ENCODE results near the gene ANLN.

ANLN gene

GRCh38 chr7:36422072-36422471, 32.4 kb downstream of the ANLN start:
- H3K4me1 ChIP-seq (ENCODE audit: insufficient read depth, low read length), result no peaks in the 10 kb centered on the region
- H3K4me3 ChIP-seq (ENCODE audit: low read depth in 1 of 2, low read length in 2 of 2), result no peak overlapping the region
- no peaks in the 10 kb centered on the region for H3K9me3 ChIP-seq (ENCODE audit: low read length)
- no peaks in the 10 kb centered on the region for H3K27me3 ChIP-seq (ENCODE audit: control insufficient read depth in 1 of 2, insufficient read depth in 2 of 2, low read length in 2 of 2)
- no peak overlapping the region for H3K9ac ChIP-seq (ENCODE audit: low read length)
- no peaks in the 10 kb centered on the region for H3K36me3 ChIP-seq (ENCODE audit: insufficient read depth, low read length)
- no peak overlapping the region for H3K27ac ChIP-seq (ENCODE audit: low read depth, low read length)

DNA sequence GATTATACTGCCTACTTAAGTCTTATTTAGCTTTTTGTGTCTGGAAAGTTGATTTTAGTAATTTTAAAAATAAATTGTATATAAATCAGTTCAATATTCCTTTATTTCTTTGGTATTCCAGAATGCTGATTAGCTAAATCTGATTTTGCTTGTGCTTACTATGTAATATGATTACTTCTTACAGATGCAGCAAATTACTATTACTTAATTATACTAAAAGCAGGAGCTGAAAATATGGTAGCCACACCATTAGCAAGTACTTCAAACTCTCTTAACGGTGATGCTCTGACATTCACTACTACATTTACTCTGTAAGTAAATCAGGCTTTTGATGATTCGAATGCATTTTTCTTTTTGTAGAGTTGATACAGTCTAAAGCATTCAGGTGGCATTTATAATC, 34.0 kb downstream of the ANLN start:
- Histone ChIP-seq H3K36me3 (ENCODE audit: insufficient read depth, low read length) (no peaks in the 10 kb centered on the region), H3K9me3 (ENCODE audit: low read length) (no peaks in the 10 kb centered on the region), H3K4me1 (ENCODE audit: insufficient read depth, low read length) (no peaks in the 10 kb centered on the region), H3K27ac (ENCODE audit: low read depth, low read length) (no peak overlapping the region), H3K4me3 (ENCODE audit: low read depth in 1 of 2, low read length in 2 of 2) (no peak overlapping the region), H3K9ac (ENCODE audit: low read length) (no peak overlapping the region), H3K27me3 (ENCODE audit: control insufficient read depth in 1 of 2, insufficient read depth in 2 of 2, low read length in 2 of 2) (no peaks in the 10 kb centered on the region)

DNA sequence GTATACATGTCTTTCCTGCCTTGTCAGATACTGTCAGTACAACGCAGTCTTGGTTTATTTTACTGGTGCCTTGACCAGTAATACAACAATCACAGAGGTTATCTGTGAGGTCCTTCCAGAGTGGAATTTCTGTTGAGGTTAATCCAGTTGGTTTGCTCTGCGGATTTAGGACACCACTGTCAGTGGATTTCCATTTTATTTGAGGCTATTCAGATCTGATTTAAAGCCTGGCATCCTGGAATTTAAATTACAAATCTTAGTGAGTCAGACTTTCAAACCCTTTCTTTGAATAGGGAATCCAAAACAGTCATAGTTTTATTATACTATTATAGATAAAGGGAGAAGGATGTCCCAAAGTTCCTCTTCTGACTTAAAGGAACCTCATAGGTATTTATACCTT, 40.5 kb downstream of the ANLN start:
- Histone ChIP-seq H3K36me3 (ENCODE audit: insufficient read depth, low read length) (no peaks in the 10 kb centered on the region), H3K27me3 (ENCODE audit: control insufficient read depth in 1 of 2, insufficient read depth in 2 of 2, low read length in 2 of 2) (no peaks in the 10 kb centered on the region), H3K27ac (ENCODE audit: low read depth, low read length) (no peak overlapping the region), H3K4me3 (ENCODE audit: low read depth in 1 of 2, low read length in 2 of 2) (no peak overlapping the region), H3K9me3 (ENCODE audit: low read length) (no peaks in the 10 kb centered on the region), H3K4me1 (ENCODE audit: insufficient read depth, low read length) (no peaks in the 10 kb centered on the region), H3K9ac (ENCODE audit: low read length) (no peak overlapping the region)

- H3K9ac ChIP-seq (ENCODE audit: low read length), result no peak overlapping the region
- H3K36me3 ChIP-seq (ENCODE audit: insufficient read depth, low read length), result no peaks in the 10 kb centered on the region
- H3K27ac ChIP-seq (ENCODE audit: low read depth, low read length), result no peak overlapping the region
- no peaks in the 10 kb centered on the region for H3K4me1 ChIP-seq (ENCODE audit: insufficient read depth, low read length)
- no peaks in the 10 kb centered on the region for H3K9me3 ChIP-seq (ENCODE audit: low read length)
- H3K27me3 ChIP-seq (ENCODE audit: control insufficient read depth in 1 of 2, insufficient read depth in 2 of 2, low read length in 2 of 2), result no peaks in the 10 kb centered on the region
- no peak overlapping the region for H3K4me3 ChIP-seq (ENCODE audit: low read depth in 1 of 2, low read length in 2 of 2)
Measured at GRCh38 chr7:36430881-36431280, 41.2 kb downstream of the ANLN start.

DNA sequence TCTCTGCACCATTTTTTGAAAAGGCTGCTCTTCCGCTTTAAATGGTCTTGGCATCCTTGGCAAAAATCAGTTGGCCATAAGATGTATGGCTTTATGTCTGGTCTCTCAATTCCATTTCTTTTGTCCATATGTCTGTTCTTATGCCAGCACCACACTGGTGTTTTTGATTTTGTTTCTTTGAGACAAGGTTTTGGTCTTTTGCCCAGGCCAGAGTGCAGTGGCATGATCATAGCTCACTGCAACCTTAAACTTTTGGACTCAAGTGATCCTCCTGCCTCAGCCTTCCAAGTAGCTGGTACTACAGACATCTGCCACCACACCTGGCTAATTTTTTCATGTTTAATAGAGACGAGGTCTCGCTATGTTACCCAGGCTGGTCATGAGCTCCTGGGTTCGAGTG, 48.5 kb downstream of the ANLN start:
- no peaks in the 10 kb centered on the region for H3K9me3 ChIP-seq (ENCODE audit: low read length)
- no peaks in the 10 kb centered on the region for H3K27me3 ChIP-seq (ENCODE audit: control insufficient read depth in 1 of 2, insufficient read depth in 2 of 2, low read length in 2 of 2)
- no peaks in the 10 kb centered on the region for H3K4me1 ChIP-seq (ENCODE audit: insufficient read depth, low read length)
- H3K27ac ChIP-seq (ENCODE audit: low read depth, low read length), result no peak overlapping the region
- no peak overlapping the region for H3K9ac ChIP-seq (ENCODE audit: low read length)
- no peaks in the 10 kb centered on the region for H3K36me3 ChIP-seq (ENCODE audit: insufficient read depth, low read length)
- no peak overlapping the region for H3K4me3 ChIP-seq (ENCODE audit: low read depth in 1 of 2, low read length in 2 of 2)

- Histone ChIP-seq H3K36me3 (ENCODE audit: insufficient read depth, low read length) (no peaks in the 10 kb centered on the region), H3K4me1 (ENCODE audit: insufficient read depth, low read length) (no peaks in the 10 kb centered on the region), H3K27ac (ENCODE audit: low read depth, low read length) (no peak overlapping the region), H3K27me3 (ENCODE audit: control insufficient read depth in 1 of 2, insufficient read depth in 2 of 2, low read length in 2 of 2) (no peaks in the 10 kb centered on the region), H3K4me3 (ENCODE audit: low read depth in 1 of 2, low read length in 2 of 2) (no peak overlapping the region), H3K9me3 (ENCODE audit: low read length) (no peaks in the 10 kb centered on the region), H3K9ac (ENCODE audit: low read length) (no peak overlapping the region)
Measured at GRCh38 chr7:36439624-36440023, 50.0 kb downstream of the ANLN start.

DNA sequence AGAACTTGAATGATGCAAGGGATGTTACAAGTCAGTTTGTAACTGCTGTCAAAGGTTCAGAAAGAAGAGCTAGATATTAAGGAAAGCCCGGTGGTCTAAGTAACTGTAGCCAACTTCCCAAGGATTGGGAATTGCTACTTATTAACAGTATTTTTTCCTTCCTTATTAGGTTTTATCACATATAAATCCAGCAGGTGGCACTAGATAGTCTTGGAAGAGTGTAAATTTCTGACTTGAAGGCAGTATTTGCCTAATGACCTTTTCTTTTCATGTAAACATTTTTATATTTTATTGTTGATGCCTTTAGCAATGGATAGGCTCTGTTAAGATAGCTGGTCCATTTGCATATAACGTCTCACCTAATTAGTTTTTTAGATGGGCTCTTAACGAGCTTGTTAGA, 51.2 kb downstream of the ANLN start:
- no peaks in the 10 kb centered on the region for H3K4me1 ChIP-seq (ENCODE audit: insufficient read depth, low read length)

DNA sequence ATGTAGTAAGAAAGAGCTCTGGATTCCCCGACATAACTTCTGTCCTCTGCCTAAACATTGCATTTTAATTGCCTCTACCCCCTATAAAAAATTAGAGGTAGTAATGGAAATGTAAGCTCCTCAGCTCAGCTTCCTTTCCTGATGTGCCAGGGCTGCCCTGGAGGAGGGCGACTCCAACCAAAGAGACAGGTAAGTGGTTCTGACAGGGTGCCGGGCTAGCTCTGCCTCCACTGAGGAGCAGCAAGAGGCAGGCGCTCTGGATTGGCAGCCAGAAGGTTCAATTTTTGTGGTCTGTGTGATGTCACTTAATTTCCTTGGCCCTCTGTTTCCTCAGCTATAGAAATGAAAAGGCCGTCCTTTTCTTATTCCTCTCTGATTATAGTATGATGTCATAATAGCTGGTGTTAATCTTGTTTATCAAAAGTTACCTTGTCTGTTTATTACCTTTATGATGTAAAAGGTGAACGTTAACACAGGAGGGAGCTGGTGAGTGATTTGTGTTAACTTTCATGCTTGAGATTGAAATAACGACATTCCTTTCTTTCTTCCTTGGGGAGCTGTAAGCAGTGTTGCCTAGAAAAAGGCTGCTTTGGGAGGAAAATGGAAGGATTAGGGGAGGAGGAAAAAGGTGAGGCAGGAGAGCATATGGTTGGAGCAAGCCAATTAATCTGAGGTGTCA, 51.8 kb downstream of the ANLN start:
- H3K27ac ChIP-seq (ENCODE audit: low read depth, low read length), result no peak overlapping the region
- no peaks in the 10 kb centered on the region for H3K9me3 ChIP-seq (ENCODE audit: low read length)
- H3K4me1 ChIP-seq (ENCODE audit: insufficient read depth, low read length), result no peaks in the 10 kb centered on the region

More for the DNA sequence above, 51.2 kb downstream of the ANLN start:
- Histone ChIP-seq H3K27me3 (ENCODE audit: control insufficient read depth in 1 of 2, insufficient read depth in 2 of 2, low read length in 2 of 2) (no peaks in the 10 kb centered on the region), H3K27ac (ENCODE audit: low read depth, low read length) (no peak overlapping the region), H3K9ac (ENCODE audit: low read length) (no peak overlapping the region), H3K36me3 (ENCODE audit: insufficient read depth, low read length) (no peaks in the 10 kb centered on the region), H3K9me3 (ENCODE audit: low read length) (no peaks in the 10 kb centered on the region), H3K4me3 (ENCODE audit: low read depth in 1 of 2, low read length in 2 of 2) (no peak overlapping the region)

DNA sequence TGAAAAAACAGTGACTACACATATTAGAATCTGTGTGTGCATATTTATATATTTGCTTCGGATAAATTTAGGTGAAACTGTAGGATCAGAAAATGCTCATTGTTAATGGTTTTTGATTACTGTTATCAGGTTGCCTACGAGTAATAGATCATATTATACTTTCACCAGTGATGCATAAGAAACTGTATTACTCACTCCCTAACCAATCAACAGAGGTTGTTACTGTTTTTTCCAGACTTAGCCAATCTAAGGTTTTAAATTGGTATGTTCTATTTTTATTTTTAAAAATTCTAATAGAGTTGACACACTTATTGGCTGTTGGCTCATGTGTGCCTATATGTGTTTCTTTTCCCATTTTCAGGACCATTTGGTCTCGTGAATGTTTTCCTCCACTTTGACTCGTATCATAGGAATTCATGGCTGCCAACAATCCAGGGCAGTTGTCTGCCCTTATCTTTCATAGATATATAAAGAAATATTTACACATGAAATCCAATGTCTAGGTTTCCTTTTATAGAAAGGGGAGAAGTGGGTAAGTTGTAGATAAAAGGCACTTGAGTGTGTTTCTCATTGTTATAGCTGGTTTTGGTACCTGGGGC, 59.2 kb downstream of the ANLN start:
- Histone ChIP-seq H3K27me3 (ENCODE audit: control insufficient read depth in 1 of 2, insufficient read depth in 2 of 2, low read length in 2 of 2) (no peaks in the 10 kb centered on the region), H3K27ac (ENCODE audit: low read depth, low read length) (no peak overlapping the region), H3K9me3 (ENCODE audit: low read length) (no peaks in the 10 kb centered on the region), H3K36me3 (ENCODE audit: insufficient read depth, low read length) (no peaks in the 10 kb centered on the region), H3K9ac (ENCODE audit: low read length) (no peak overlapping the region), H3K4me3 (ENCODE audit: low read depth in 1 of 2, low read length in 2 of 2) (no peak overlapping the region), H3K4me1 (ENCODE audit: insufficient read depth, low read length) (no peaks in the 10 kb centered on the region)

More for the DNA sequence above, 51.8 kb downstream of the ANLN start:
- H3K36me3 ChIP-seq (ENCODE audit: insufficient read depth, low read length), result no peaks in the 10 kb centered on the region
- no peak overlapping the region for H3K9ac ChIP-seq (ENCODE audit: low read length)
- no peaks in the 10 kb centered on the region for H3K27me3 ChIP-seq (ENCODE audit: control insufficient read depth in 1 of 2, insufficient read depth in 2 of 2, low read length in 2 of 2)
- H3K4me3 ChIP-seq (ENCODE audit: low read depth in 1 of 2, low read length in 2 of 2), result no peak overlapping the region

GRCh38 chr7:36449685-36450084, 60.0 kb downstream of the ANLN start:
- no peaks in the 10 kb centered on the region for H3K9me3 ChIP-seq (ENCODE audit: low read length)
- H3K36me3 ChIP-seq (ENCODE audit: insufficient read depth, low read length), result no peaks in the 10 kb centered on the region
- no peak overlapping the region for H3K4me3 ChIP-seq (ENCODE audit: low read depth in 1 of 2, low read length in 2 of 2)
- H3K27ac ChIP-seq (ENCODE audit: low read depth, low read length), result no peak overlapping the region
- no peak overlapping the region for H3K9ac ChIP-seq (ENCODE audit: low read length)
- H3K4me1 ChIP-seq (ENCODE audit: insufficient read depth, low read length), result no peaks in the 10 kb centered on the region
- no peaks in the 10 kb centered on the region for H3K27me3 ChIP-seq (ENCODE audit: control insufficient read depth in 1 of 2, insufficient read depth in 2 of 2, low read length in 2 of 2)

DNA sequence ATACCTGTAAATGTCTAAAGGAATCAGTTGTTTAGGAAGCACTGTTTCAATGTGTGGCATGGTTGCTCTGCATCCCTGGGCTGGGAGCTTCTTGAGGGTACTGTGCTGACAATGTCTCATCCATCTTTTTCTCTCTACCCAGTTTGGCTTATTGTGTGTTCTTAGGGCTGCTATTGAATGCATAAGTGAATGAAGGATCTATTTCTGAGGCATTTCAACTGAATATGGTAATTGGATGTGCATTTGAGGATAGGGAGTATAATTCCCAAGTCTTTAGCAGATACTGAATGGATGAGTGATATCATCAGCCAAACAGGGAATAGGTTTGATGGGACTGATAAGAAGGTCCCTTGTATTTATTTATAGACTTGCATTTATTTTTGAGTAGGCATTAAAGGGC, 64.1 kb downstream of the ANLN start:
- Histone ChIP-seq H3K27me3 (ENCODE audit: control insufficient read depth in 1 of 2, insufficient read depth in 2 of 2, low read length in 2 of 2) (no peaks in the 10 kb centered on the region), H3K9me3 (ENCODE audit: low read length) (no peaks in the 10 kb centered on the region), H3K27ac (ENCODE audit: low read depth, low read length) (no peak overlapping the region), H3K36me3 (ENCODE audit: insufficient read depth, low read length) (no peaks in the 10 kb centered on the region), H3K4me1 (ENCODE audit: insufficient read depth, low read length) (no peaks in the 10 kb centered on the region), H3K4me3 (ENCODE audit: low read depth in 1 of 2, low read length in 2 of 2) (no peak overlapping the region), H3K9ac (ENCODE audit: low read length) (no peak overlapping the region)

DNA sequence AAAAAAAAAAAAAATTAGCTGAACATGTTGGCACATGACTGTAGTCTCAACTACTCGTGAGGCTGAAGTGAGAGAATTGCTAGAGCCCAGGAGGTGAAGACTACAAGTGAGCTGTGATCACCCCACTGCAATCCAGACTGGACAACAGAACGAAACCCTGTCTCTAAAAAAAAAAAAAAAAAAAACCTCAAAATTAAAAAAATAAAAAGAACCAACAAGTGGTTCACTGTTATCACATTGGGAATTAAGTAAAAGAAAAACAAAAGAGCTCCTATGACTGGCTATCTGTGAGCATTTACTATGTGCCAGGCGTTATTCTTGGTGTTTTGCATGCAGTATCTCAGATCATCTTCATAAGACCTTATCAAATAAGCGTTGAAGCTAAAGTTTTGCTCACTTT, 66.0 kb downstream of the ANLN start:
- H3K9me3 ChIP-seq (ENCODE audit: low read length), result no peaks in the 10 kb centered on the region
- H3K36me3 ChIP-seq (ENCODE audit: insufficient read depth, low read length), result no peaks in the 10 kb centered on the region
- no peak overlapping the region for H3K27ac ChIP-seq (ENCODE audit: low read depth, low read length)
- no peak overlapping the region for H3K4me3 ChIP-seq (ENCODE audit: low read depth in 1 of 2, low read length in 2 of 2)
- no peaks in the 10 kb centered on the region for H3K4me1 ChIP-seq (ENCODE audit: insufficient read depth, low read length)
- H3K9ac ChIP-seq (ENCODE audit: low read length), result no peak overlapping the region
- H3K27me3 ChIP-seq (ENCODE audit: control insufficient read depth in 1 of 2, insufficient read depth in 2 of 2, low read length in 2 of 2), result no peaks in the 10 kb centered on the region

Data from muscle layer of colon (tissue), 2 donors.